Measurements from ENCODE around the gene CDHR3. TPM values are rescaled to one million over a fixed set of nuclear protein-coding genes. Genes with fewer than 3 reads are reported as not detected.

CDHR3 gene
- total and polyA plus RNA-seq, 10 of the 15 experiments (the other 5 are each of a cell fraction or from before 2014, with no cell fraction given): 0.06 to 0.11 TPM; not detected in 8

GRCh38 chr7:106071356-106071998 lies 108.4 kb downstream of the CDHR3 start (continued):
- peak; percentile 71 to 78; a peak in 3 of 4 replicates for TF ChIP-seq EP300 (IDR thresholded peaks at IDR 0.05; ENCODE audit: borderline replicate concordance in 1 of 2, control insufficient read depth in 1 of 2, low read depth in 2 of 2, low read length in 2 of 2)
- TF ChIP-seq, protein P1, sequence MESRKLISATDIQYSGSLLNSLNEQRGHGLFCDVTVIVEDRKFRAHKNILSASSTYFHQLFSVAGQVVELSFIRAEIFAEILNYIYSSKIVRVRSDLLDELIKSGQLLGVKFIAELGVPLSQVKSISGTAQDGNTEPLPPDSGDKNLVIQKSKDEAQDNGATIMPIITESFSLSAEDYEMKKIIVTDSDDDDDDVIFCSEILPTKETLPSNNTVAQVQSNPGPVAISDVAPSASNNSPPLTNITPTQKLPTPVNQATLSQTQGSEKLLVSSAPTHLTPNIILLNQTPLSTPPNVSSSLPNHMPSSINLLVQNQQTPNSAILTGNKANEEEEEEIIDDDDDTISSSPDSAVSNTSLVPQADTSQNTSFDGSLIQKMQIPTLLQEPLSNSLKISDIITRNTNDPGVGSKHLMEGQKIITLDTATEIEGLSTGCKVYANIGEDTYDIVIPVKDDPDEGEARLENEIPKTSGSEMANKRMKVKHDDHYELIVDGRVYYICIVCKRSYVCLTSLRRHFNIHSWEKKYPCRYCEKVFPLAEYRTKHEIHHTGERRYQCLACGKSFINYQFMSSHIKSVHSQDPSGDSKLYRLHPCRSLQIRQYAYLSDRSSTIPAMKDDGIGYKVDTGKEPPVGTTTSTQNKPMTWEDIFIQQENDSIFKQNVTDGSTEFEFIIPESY (IDR thresholded peaks at IDR 0.05): no peak
- no peak for TF ChIP-seq IRF3 (IDR thresholded peaks at IDR 0.05)
- TF ChIP-seq SP1 (IDR thresholded peaks at IDR 0.05; ENCODE audit: low read depth, low read length): no peak
- TF ChIP-seq JUNB (IDR thresholded peaks at IDR 0.05): peak; percentile 55; the same call in 1 of the 2 replicates
- no peak for TF ChIP-seq E4F1 (IDR thresholded peaks at IDR 0.05; ENCODE audit: borderline replicate concordance, partially characterized antibody)
- peak; percentile 93 for TF ChIP-seq MEF2B (IDR thresholded peaks at IDR 0.05; ENCODE audit: partially characterized antibody, poor library complexity, severe bottlenecking)
- TF ChIP-seq BCLAF1 (IDR thresholded peaks at IDR 0.05): no peak
- TF ChIP-seq YBX1 (IDR thresholded peaks at IDR 0.05): no peak
- TF ChIP-seq ETV6 (conservative IDR thresholded peaks at IDR 0.05 in 1 of 2, IDR thresholded peaks at IDR 0.05 in 1 of 2; ENCODE audit: borderline replicate concordance in 1 of 2, low read depth in 1 of 2): peak in 1 of 2 experiments; percentile 98; a peak in 2 of 4 replicates
- peak; percentile 51; the same call in 1 of the 2 replicates for TF ChIP-seq PML (IDR thresholded peaks at IDR 0.05; ENCODE audit: low read length)
- TF ChIP-seq CBX5 (IDR thresholded peaks at IDR 0.05; ENCODE audit: low read depth): peak; percentile 76
- TF ChIP-seq MXI1 (IDR thresholded peaks at IDR 0.05; ENCODE audit: low read depth, low read length): 0 out of 2 replicates have a peak, but pooled peaks have one; percentile 4
- TF ChIP-seq WRNIP1 (IDR thresholded peaks at IDR 0.05; ENCODE audit: borderline replicate concordance, low read depth, low read length): no peak
- peak; percentile 99 for TF ChIP-seq IKZF1 (conservative IDR thresholded peaks at IDR 0.05)
- TF ChIP-seq, protein P2, sequence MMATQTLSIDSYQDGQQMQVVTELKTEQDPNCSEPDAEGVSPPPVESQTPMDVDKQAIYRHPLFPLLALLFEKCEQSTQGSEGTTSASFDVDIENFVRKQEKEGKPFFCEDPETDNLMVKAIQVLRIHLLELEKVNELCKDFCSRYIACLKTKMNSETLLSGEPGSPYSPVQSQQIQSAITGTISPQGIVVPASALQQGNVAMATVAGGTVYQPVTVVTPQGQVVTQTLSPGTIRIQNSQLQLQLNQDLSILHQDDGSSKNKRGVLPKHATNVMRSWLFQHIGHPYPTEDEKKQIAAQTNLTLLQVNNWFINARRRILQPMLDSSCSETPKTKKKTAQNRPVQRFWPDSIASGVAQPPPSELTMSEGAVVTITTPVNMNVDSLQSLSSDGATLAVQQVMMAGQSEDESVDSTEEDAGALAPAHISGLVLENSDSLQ (IDR thresholded peaks at IDR 0.05): peak; percentile 70
- peak; percentile 89; the same call in 1 of the 2 replicates for TF ChIP-seq ZNF217 (IDR thresholded peaks at IDR 0.05)
- TF ChIP-seq NRF1 (conservative IDR thresholded peaks at IDR 0.05; ENCODE audit: low read depth, low read length): no peak
- no peak for TF ChIP-seq SIN3A (IDR thresholded peaks at IDR 0.05; ENCODE audit: low read depth, low read length)
- peak; percentile 79; the same call in 1 of the 2 replicates for TF ChIP-seq MTA3 (IDR thresholded peaks at IDR 0.05; ENCODE audit: borderline replicate concordance, low read length)

Measured in GM12878 (cell line).